Smooth muscle cell (in vitro differentiated cells): ENCODE data around the gene NUDT1. TPM values are rescaled to one million over a fixed set of nuclear protein-coding genes. Genes with fewer than 3 reads are reported as not detected.

Experiments used
- DNase-seq: peaks from one replicate; lab custom pipeline; 2025; ENCODE audit not compliant: unreplicated experiment; lab: John Stamatoyannopoulos, UW
- H2AFZ ChIP-seq: fragments of 200-600 bp; sonication (generic); 2 replicates; pipeline ENCODE4 v1.6.0; 2016; ENCODE audit warnings: antibody characterized with exemption, low read depth, mild to moderate bottlenecking
- H3F3A ChIP-seq: fragments of 200-600 bp; sonication (generic); 2 replicates; pipeline ENCODE4 v1.6.0; 2017; ENCODE audit warnings: antibody characterized with exemption, low read depth
- H3K27ac ChIP-seq: fragments of 200-600 bp; sonication (generic); 2 replicates; pipeline ENCODE4 v1.5.1; 2016; ENCODE audit warnings: low read depth, mild to moderate bottlenecking
- H3K27me3 ChIP-seq: fragments of 200-600 bp; sonication (generic); 2 replicates; pipeline ENCODE4 v1.6.1; 2016; ENCODE audit warnings: low read depth, mild to moderate bottlenecking
- H3K36me3 ChIP-seq: fragments of 200-600 bp; sonication (generic); 2 replicates; pipeline ENCODE4 v1.5.1; 2016; ENCODE audit warnings: low read depth
- H3K4me1 ChIP-seq: fragments of 200-600 bp; sonication (generic); 2 replicates; pipeline ENCODE4 v1.5.1; 2016; ENCODE audit warnings: low read depth
- H3K4me2 ChIP-seq: fragments of 200-600 bp; sonication (generic); 2 replicates; pipeline ENCODE4 v1.6.0; 2016; ENCODE audit warnings: mild to moderate bottlenecking
- H3K4me3 ChIP-seq: fragments of 200-600 bp; sonication (generic); 2 replicates; pipeline ENCODE4 v1.5.1; 2016; ENCODE audit warnings: mild to moderate bottlenecking
- H3K79me2 ChIP-seq: fragments of 200-600 bp; sonication (generic); 2 replicates; pipeline ENCODE4 v1.6.0; 2016; ENCODE audit warnings: low read depth, mild to moderate bottlenecking
- H3K9ac ChIP-seq: fragments of 200-600 bp; sonication (generic); 2 replicates; pipeline ENCODE4 v1.6.0; 2016; ENCODE audit warnings: low read depth
- H3K9me3 ChIP-seq: fragments of 200-600 bp; sonication (generic); replicated peaks from 2 replicates; pipeline ENCODE4 v1.5.1; 2016; ENCODE audit warnings: low read depth
- H4K20me1 ChIP-seq: fragments of 200-600 bp; sonication (generic); 2 replicates; pipeline ENCODE4 v1.6.0; 2016; ENCODE audit warnings: low read depth
- WGBS: methylation state at CpG from one replicate; pipeline ENCODE4 v1.1.7; 2016; ENCODE audit warnings: low lambda C conversion rate; 5-methylcytosine and 5-hydroxymethylcytosine counted together
- polyA plus RNA-seq: library from polyadenylated mRNA; unstranded; fragments of >200 nt; fragmentation: Nextera tagmentation; extraction: Ambion mirVana; gene quantifications from 2 replicates; pipeline ENCODE4 v1.2.1, GENCODE V29; 2016
- total RNA-seq: library from RNA; depleted of rRNA; stranded (reverse); fragments of >200 nt; gene quantifications from 2 replicates; pipeline ENCODE4 v1.2.3, GENCODE V29; 2014
- TF ChIP-seq, protein P1 (sequence below): fragments of 200-600 bp; sonication (generic); IDR thresholded peaks from 2 replicates; pipeline ENCODE4 v1.5.1; 2017; ENCODE audit warnings: borderline replicate concordance, mild to moderate bottlenecking, antibody characterized with exemption; ENCODE audit not compliant: insufficient read depth, poor library complexity, severe bottlenecking

NUDT1 gene
- total and polyA plus RNA-seq, 2 experiments from 2014 or later, result 20.7 to 46.0 TPM

- 98% methylated on average over 6 of the region's 6 CpGs for WGBS
- no peak overlapping the region for H3K27ac ChIP-seq
- H3K79me2 ChIP-seq, result no peaks in the 10 kb centered on the region
- H4K20me1 ChIP-seq, result peaks cover 36% of the 10 kb centered on the region
- H3F3A ChIP-seq, result no peaks in the 10 kb centered on the region
- H3K4me3 ChIP-seq, result no peak overlapping the region
- no peak overlapping the region for H2AFZ ChIP-seq
- DNase-seq, result no peak
- no peaks in the 10 kb centered on the region for H3K4me1 ChIP-seq
- H3K9ac ChIP-seq, result no peak overlapping the region
- H3K36me3 ChIP-seq, result no peaks in the 10 kb centered on the region
- TF ChIP-seq, protein P1, sequence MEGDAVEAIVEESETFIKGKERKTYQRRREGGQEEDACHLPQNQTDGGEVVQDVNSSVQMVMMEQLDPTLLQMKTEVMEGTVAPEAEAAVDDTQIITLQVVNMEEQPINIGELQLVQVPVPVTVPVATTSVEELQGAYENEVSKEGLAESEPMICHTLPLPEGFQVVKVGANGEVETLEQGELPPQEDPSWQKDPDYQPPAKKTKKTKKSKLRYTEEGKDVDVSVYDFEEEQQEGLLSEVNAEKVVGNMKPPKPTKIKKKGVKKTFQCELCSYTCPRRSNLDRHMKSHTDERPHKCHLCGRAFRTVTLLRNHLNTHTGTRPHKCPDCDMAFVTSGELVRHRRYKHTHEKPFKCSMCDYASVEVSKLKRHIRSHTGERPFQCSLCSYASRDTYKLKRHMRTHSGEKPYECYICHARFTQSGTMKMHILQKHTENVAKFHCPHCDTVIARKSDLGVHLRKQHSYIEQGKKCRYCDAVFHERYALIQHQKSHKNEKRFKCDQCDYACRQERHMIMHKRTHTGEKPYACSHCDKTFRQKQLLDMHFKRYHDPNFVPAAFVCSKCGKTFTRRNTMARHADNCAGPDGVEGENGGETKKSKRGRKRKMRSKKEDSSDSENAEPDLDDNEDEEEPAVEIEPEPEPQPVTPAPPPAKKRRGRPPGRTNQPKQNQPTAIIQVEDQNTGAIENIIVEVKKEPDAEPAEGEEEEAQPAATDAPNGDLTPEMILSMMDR, result no peak
- no peaks in the 10 kb centered on the region for H3K9me3 ChIP-seq
- H3K4me2 ChIP-seq, result no peak overlapping the region
- H3K27me3 ChIP-seq, result no peaks in the 10 kb centered on the region
These were observed 48.9 kb downstream of the NUDT1 start for GRCh38 chr7:2290877-2291276.

DNA sequence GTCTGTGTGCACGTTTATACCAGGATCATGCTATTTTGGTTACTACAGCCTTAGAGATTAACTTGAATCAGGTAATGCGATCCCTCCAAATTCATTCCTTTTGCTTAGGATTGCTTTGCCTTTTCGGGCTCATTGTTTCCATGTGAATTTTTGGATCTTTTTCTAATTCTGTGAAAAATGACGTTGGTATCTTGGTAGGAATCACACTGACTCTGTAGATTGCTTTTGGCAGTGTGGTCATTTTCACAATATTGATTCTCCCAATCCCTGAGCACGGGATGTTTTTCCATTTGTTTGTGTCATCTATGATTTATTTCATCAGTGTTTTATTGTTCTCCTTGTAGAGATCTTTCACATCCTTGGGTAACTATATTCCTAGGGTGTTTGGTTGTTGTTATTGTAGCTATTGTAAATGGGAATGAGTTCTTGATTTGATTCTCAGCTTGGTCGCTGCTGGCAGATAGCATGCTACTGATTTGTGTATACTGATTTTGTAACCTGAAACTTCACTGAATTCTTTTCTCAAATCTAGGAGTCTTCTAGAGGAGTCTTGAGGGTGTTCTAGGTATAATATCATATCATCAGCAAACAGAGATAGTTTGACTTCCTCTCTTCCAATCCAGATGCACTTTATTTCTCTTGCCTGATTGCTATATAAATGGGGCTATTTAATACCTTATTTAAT, 54.1 kb downstream of the NUDT1 start:
- Histone ChIP-seq H3K4me1 (no peaks in the 10 kb centered on the region), H3K79me2 (no peaks in the 10 kb centered on the region), H3K4me2 (no peak overlapping the region), H3K27me3 (no peaks in the 10 kb centered on the region), H3K36me3 (no peaks in the 10 kb centered on the region), H3K4me3 (no peak overlapping the region), H3K9me3 (no peaks in the 10 kb centered on the region), H3K27ac (no peak overlapping the region), H3F3A (peaks cover 2% of the 10 kb centered on the region), H2AFZ (no peak overlapping the region), H3K9ac (no peak overlapping the region), H4K20me1 (peaks cover 34% of the 10 kb centered on the region)
- 94% methylated on average over 6 of the region's 6 CpGs for WGBS
- TF ChIP-seq, protein P1, result no peak
- DNase-seq, result no peak

DNA sequence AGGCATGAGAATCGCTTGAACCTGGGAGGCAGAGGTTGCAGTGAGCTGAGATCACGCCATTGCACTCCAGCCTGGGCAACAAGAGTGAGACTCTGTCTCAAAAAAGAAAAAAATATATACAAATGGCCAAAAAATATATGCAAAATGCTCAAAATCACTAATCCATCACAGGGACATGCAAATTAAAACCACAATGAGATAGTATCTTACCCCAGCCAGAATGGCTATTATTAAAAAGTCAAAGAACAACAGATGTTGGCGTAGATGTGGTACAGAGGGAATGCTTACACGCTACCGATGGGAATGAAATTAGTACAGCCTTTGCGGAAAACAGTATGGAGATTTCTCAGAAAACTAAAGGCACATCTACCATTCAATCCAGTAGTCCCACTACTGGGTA, 54.8 kb downstream of the NUDT1 start:
- Histone ChIP-seq H3K27ac (no peak overlapping the region), H3K27me3 (no peaks in the 10 kb centered on the region), H3K4me1 (no peaks in the 10 kb centered on the region), H3K9me3 (no peaks in the 10 kb centered on the region), H3F3A (peaks cover 3% of the 10 kb centered on the region), H4K20me1 (peaks cover 34% of the 10 kb centered on the region), H3K4me2 (no peak overlapping the region), H3K4me3 (no peak overlapping the region), H3K79me2 (no peaks in the 10 kb centered on the region), H2AFZ (no peak overlapping the region), H3K9ac (no peak overlapping the region), H3K36me3 (no peaks in the 10 kb centered on the region)
- TF ChIP-seq, protein P1, result no peak
- DNase-seq, result no peak
- WGBS, result 99% methylated on average over 6 of the region's 6 CpGs
